NK-92 treated with Interleukin-12 subunit alpha and Interleukin-12 subunit beta, amount 100 ng/mL, for 24 hours (cell line): ENCODE measurements around the gene M6PR.
"Not testable (repeated sequence)": the region's sequence is repeated elsewhere in the genome, so short reads cannot be mapped to it uniquely, and the experiment has no call there.

ENCODE experiments used
- DNase-seq: peaks from one replicate; lab custom pipeline; 2025; lab: John Stamatoyannopoulos, UW

M6PR gene

GRCh38 chr12:8912914-8913313 is 36.5 kb downstream of the M6PR start:
- DNase-seq: no peak

DNA sequence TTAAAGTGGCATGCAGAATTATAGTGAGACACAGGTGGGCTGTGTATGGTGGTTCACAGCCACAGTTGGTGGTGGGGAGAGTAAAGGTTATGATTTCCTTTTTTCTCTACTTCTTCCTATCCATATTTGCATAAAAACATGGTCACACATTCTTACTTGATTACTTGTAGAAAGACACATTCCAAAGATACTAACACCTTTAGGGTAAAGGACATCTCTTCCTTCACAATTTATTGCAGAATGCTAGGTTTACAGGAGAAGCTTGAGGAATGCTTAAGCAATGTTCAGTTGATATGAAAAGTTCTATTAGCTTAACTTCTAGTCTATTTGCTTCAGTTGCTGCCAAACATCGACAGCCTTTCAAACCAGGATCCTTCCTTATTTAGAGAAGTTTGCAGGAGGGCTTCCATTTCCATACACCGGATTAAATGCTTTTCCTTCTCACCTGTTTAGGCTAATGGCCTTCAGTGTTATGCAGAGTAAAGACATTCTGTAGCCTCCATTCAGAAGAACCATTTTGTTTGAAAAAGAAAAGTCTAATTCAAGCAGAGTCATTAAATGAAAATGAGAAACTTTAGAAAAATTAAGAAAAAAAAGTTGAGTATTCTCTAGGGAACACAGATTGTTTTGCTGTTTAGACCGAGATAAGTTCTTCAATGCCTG is 37.7 kb downstream of the M6PR start:
- DNase-seq: no peak

DNA sequence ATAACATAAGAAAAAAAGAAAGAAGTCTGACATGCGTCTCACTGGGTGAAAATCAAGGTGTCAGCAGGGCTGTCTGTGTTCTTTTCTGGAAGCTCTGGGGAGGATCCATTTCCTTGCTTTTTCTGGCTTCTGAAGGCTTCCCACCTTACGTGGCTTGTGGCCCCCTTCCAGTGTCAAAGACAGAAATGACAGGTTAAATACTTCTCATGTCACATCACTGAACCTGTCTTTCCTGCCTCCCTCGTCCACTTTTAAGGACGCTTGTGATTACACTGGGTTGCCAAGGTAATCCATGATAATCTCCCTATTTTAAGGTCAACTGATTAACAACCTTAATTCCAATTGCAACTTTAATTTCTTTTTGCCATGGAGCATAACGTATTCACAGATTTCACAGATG is 39.7 kb downstream of the M6PR start:
- no peak for DNase-seq

- no peak for DNase-seq
Measured at GRCh38 chr12:8907513-8907912, 41.9 kb downstream of the M6PR start.

DNA sequence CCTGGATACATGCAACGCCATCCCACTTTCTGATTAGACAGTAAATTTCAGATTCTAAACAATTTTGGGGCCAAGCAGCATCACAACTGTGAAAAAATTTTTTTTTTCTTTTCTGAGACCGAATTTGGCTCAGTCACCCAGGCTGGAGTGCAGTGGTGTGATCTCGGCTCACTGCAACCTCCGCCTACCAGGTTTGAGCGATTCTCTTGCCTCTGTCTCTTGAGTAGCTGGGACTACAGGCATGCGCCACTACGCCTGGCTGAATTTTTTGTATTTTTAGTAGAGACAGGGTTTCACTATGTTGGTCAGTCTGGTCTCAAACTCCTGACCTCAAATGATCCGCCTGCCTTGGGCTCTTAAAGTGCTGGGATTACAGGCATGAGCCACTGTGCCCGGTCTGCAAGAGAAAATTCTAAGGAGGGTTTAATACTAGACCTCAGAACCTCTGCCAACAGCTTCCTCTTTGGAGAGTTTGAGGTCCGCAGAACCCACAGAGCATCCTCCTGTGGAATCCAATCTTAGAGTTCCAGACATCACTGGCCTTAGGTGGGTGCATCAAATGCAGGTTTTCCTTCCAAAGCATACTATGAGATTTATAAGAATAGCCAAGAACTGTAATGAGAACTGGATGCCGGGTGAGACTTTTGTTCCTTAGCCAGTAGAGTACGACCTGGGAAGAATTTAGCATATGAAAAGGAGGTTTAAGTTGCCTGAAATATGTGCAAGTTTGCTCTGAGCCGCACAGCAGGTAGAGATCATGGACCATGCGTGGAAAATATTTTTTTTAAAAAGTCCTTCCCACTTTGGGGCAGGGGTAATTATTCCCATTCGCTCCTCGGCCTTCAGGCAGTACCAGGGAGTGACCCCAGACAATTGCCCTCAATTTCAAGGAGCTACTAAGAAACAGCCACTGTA is 42.9 kb downstream of the M6PR start:
- no peak for DNase-seq

DNA sequence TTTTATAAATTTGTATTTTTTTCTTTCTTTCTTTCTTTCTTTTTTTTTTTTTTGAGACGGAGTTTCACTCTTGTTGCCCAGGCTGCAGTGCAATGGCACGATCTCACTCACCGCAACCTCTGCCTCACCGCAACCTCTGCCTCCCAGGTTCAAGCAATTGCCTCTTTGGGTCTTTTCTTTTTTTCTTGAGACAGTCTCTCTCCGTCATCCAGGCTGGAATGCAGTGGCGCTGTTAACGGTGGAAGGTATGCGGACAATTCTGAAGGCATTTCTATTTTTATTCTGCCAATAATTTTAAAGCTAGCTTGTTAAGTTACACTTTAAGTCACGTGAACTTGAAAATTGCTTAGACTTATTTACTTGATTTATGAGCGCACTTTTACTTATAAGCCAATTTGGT is 43.9 kb downstream of the M6PR start:
- DNase-seq: no peak

DNA sequence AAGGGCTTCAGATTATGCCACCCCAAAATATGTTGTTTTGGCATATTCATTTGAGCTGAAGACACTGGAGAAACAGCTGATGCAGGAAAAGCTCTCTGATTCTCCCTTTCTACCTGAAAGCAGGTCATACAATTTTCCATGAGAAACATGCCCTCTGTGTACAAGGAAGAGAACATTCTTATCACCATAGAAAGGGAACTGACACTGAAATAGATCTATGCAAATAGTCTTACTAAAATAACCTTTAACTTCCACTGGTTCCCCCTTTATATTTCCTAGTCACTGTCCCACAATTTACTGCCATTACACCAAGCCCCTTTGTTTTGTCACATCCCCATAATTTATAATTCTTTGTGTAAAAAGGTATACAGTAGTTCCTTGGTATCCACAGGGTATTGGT is 44.8 kb downstream of the M6PR start:
- no peak for DNase-seq

- DNase-seq: no peak
Measured at GRCh38 chr12:8903646-8904045, 45.8 kb downstream of the M6PR start.

- not testable (repeated sequence) for DNase-seq
Measured at GRCh38 chr12:8902703-8903102, 46.7 kb downstream of the M6PR start.

- no peak for DNase-seq
Measured at GRCh38 chr12:8899830-8900229, 49.6 kb downstream of the M6PR start.

DNA sequence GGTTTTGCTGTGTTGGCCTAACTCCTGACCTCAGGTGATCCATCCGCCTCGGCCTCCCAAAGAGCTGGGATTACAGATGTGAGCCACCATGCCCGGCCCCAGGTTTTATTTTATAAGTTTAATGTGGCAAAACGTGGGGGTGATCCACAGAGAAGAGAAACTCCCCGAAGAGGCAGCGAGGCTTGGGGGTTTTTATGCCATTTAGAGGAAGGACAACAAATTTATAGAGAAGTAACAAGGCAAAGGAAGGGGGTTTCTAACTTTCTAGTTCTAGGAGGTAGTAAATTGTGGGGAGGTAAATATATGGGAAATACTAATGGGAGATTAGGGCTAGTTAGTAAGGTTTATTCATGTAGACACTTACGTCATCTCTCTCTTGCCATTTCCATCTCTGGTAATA is 52.4 kb downstream of the M6PR start:
- DNase-seq: no peak

- DNase-seq: no peak
Measured at GRCh38 chr12:8894986-8895385, 54.5 kb downstream of the M6PR start.

DNA sequence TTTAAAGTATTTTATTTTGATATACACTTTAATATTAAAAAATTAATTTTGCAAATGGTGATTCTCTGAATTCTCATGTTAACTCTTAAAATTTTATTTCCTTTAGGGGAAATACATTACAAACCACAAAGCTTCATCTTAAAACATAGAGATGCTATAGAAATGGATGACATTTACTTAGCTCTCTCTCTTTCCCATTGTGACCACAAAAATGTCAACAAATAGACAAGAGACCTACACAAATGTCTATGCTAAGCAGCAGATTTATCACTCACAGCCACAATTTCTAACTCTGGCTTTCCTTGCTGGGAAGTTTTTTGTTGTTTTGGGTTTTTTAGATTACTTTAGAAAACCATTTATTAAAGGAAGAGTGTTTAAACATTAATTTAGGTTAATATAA is 55.1 kb downstream of the M6PR start:
- DNase-seq: no peak

DNA sequence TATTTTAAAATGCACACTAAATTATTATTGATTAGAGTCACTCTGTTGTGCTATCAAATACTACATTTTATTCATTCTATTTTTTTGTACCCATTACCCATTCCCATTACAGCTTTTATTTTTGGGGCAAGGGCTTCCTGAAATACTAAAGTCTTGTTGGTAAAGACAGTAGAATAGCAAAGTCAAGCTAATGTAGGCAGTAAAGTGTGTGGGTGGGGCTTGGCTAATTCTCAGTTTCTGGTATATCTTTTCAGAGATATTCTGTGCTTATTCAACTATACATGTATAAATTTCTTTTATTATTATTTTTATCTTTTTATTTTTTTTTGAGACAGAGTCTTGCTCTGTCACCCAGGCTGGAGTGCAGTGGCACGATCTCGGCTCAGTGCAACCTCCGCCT is 57.5 kb downstream of the M6PR start:
- no peak for DNase-seq
